AG09319 (cell line): ENCODE data around the gene ALPL.
"Not testable (repeated sequence)": the region's sequence is repeated elsewhere in the genome, so short reads cannot be mapped to it uniquely, and the experiment has no call there.

Source experiments
- DNase-seq: peaks from one replicate; pipeline ENCODE4 v3.0.0-alpha.2; 2010; ENCODE audit warnings: low read depth; ENCODE audit errors: extremely low read depth
- CTCF ChIP-seq: IDR thresholded peaks from 2 replicates; pipeline ENCODE4 v1.5.1; 2011; ENCODE audit warnings: low read depth, mild to moderate bottlenecking, inconsistent platforms, low read length, moderate library complexity

ALPL gene

GRCh38 chr1:21564521-21565095 is 55.4 kb downstream of the ALPL start:
- no peak for TF ChIP-seq CTCF
- no peak for DNase-seq

- no peak for TF ChIP-seq CTCF
- no peak for DNase-seq
Measured at GRCh38 chr1:21565285-21565684, 56.1 kb downstream of the ALPL start.

GRCh38 chr1:21566361-21566760 is 57.1 kb downstream of the ALPL start:
- not testable (repeated sequence) for DNase-seq

GRCh38 chr1:21567241-21568005 is 58.2 kb downstream of the ALPL start:
- DNase-seq: no peak
- no peak for TF ChIP-seq CTCF

- no peak for TF ChIP-seq CTCF
- DNase-seq: no peak
Measured at GRCh38 chr1:21568006-21568746, 59.0 kb downstream of the ALPL start.

- DNase-seq: no peak
Measured at GRCh38 chr1:21568809-21569385, 59.7 kb downstream of the ALPL start.

More at GRCh38 chr1:21568809-21569385, 59.7 kb downstream of the ALPL start:
- TF ChIP-seq CTCF: no peak
